Measurements from ENCODE around the gene MICAL3. TPM values are rescaled to one million over a fixed set of nuclear protein-coding genes. Genes with fewer than 3 reads are reported as not detected.
"Not testable (repeated sequence)": the region's sequence is repeated elsewhere in the genome, so short reads cannot be mapped to it uniquely, and the experiment has no call there.

Gene MICAL3
- total and polyA plus RNA-seq, 2 experiments from 2014 or later: 27.3 to 76.9 TPM

DNA sequence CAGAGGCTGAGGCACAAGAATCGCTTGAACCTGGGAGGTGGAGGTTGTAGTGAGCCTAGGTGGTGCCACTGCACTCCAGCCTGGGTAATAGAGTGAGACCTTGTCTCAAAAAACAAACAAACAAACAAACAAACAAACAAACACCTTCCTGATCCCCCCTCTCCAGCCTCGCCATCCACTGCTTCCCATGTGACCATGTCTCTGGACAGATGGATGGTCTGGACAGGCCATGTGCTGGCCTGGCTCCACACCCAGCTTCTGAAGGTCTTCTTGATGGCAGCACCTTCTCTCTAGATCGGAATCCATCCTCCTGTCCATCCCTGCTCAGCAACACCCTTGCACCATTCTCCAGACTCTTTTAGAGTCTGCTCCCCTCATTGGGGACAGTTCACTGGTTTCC, 42.8 kb upstream of the MICAL3 start:
- Histone ChIP-seq H3K9me3 (ENCODE audit: low read depth) (no peaks in the 10 kb centered on the region), H3K27me3 (no peaks in the 10 kb centered on the region), H3K4me1 (ENCODE audit: low read depth) (peaks cover 3% of the 10 kb centered on the region), H3K36me3 (no peaks in the 10 kb centered on the region), H3K4me3 (no peak overlapping the region), H3K27ac (no peak overlapping the region)
- TF ChIP-seq, protein P1, sequence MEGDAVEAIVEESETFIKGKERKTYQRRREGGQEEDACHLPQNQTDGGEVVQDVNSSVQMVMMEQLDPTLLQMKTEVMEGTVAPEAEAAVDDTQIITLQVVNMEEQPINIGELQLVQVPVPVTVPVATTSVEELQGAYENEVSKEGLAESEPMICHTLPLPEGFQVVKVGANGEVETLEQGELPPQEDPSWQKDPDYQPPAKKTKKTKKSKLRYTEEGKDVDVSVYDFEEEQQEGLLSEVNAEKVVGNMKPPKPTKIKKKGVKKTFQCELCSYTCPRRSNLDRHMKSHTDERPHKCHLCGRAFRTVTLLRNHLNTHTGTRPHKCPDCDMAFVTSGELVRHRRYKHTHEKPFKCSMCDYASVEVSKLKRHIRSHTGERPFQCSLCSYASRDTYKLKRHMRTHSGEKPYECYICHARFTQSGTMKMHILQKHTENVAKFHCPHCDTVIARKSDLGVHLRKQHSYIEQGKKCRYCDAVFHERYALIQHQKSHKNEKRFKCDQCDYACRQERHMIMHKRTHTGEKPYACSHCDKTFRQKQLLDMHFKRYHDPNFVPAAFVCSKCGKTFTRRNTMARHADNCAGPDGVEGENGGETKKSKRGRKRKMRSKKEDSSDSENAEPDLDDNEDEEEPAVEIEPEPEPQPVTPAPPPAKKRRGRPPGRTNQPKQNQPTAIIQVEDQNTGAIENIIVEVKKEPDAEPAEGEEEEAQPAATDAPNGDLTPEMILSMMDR (IDR thresholded peaks at IDR 0.05; ENCODE audit: low read depth, low read length): no peak
- no peak for DNase-seq (ENCODE audit: low read depth in 1 of 2, low spot score in 1 of 2)

DNA sequence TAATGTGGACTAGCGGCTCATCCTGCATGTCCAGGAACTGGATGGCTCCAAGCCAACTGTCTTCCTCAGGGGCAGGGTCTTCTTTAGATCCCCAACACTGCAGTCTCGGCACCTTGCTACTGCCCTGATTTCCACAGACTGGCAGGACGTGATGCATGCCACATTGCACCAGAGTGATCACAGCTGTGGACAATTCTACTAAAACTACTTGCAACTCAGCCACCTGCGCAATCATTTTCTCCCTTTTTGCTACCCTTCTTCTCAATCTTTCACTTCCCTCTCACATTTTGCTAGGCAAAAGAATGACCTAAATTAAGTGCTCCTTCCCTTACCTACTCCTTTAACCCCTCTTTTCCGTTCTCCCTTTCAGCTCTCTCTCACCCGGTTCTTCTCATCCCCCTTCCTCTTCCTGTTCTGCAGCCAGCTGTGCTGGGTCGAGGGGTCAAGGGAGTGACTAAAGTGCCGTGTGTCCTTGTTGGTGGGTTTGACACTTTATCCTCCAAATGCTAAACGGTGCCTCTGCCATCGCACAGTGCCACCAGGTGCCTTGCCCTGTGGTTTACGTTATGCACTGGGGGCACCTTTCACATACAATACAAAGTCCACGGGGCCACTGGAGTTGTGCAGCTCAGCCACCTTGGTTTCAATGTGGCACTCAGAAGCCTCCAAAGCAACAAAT, 42.0 kb upstream of the MICAL3 start:
- Histone ChIP-seq H3K4me3 (no peak overlapping the region), H3K9me3 (ENCODE audit: low read depth) (no peaks in the 10 kb centered on the region), H3K36me3 (no peaks in the 10 kb centered on the region), H3K27me3 (no peaks in the 10 kb centered on the region), H3K4me1 (ENCODE audit: low read depth) (peaks cover 3% of the 10 kb centered on the region), H3K27ac (no peak overlapping the region)
- TF ChIP-seq, protein P1 (IDR thresholded peaks at IDR 0.05; ENCODE audit: low read depth, low read length): no peak
- no peak for DNase-seq (ENCODE audit: low read depth in 1 of 2, low spot score in 1 of 2)

GRCh38 chr22:18065256-18065655, 40.9 kb upstream of the MICAL3 start:
- Histone ChIP-seq H3K9me3 (ENCODE audit: low read depth) (no peaks in the 10 kb centered on the region), H3K27me3 (no peaks in the 10 kb centered on the region), H3K4me3 (no peak overlapping the region), H3K27ac (no peak overlapping the region), H3K4me1 (ENCODE audit: low read depth) (peaks cover 3% of the 10 kb centered on the region), H3K36me3 (no peaks in the 10 kb centered on the region)
- TF ChIP-seq, protein P1 (IDR thresholded peaks at IDR 0.05; ENCODE audit: low read depth, low read length): no peak
- DNase-seq (ENCODE audit: low read depth in 1 of 2, low spot score in 1 of 2): no peak

DNA sequence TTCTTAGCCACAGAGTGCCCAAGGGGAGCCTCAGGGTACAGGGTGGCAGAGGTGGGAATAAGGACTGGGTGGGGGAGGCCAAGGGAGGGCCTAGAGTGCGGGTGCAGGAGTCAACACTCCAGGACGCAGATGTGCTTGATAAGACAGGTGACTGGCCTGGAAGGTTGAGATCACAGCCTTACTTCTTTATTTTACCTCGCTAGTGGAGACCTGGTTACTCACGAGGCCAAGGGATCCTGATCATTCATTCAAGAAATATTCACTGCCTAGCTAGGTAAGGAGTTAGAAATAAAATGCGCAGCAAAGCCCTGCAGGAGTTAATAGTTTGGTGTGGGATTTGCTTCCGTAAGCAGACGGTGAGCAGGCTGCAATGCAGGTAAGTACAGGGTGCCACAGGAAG, 40.3 kb upstream of the MICAL3 start:
- H3K27me3 ChIP-seq: no peaks in the 10 kb centered on the region
- peaks cover 3% of the 10 kb centered on the region for H3K4me1 ChIP-seq (ENCODE audit: low read depth)
- H3K4me3 ChIP-seq: no peak overlapping the region
- TF ChIP-seq, protein P1 (IDR thresholded peaks at IDR 0.05; ENCODE audit: low read depth, low read length): no peak
- no peak for DNase-seq (ENCODE audit: low read depth in 1 of 2, low spot score in 1 of 2)
- H3K9me3 ChIP-seq (ENCODE audit: low read depth): no peaks in the 10 kb centered on the region
- H3K27ac ChIP-seq: no peak overlapping the region
- no peaks in the 10 kb centered on the region for H3K36me3 ChIP-seq

DNA sequence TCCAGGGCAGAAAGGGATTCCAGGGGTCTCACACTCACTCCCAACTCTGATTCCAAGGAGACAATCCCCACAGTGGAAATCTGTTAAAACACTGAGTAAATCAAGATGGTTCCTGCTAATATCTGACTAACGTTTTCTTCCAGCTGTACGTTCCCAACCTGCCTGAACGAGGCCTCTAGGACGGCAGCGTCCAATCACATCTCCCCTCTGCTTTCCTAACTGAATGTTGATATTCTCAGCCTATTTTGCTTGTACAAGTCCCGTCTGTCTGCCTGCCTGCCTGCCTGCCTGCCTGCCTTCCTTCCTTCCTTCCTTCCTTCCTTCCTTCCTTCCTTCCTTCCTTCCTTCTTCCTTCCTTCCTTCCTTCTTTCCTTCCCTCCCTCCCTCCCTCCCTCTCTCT, 39.4 kb upstream of the MICAL3 start:
- DNase-seq (ENCODE audit: low read depth in 1 of 2, low spot score in 1 of 2); H3K27ac ChIP-seq; H3K4me1 ChIP-seq (ENCODE audit: low read depth); H3K9me3 ChIP-seq (ENCODE audit: low read depth); H3K36me3 ChIP-seq; H3K27me3 ChIP-seq; H3K4me3 ChIP-seq: not testable (repeated sequence)

DNA sequence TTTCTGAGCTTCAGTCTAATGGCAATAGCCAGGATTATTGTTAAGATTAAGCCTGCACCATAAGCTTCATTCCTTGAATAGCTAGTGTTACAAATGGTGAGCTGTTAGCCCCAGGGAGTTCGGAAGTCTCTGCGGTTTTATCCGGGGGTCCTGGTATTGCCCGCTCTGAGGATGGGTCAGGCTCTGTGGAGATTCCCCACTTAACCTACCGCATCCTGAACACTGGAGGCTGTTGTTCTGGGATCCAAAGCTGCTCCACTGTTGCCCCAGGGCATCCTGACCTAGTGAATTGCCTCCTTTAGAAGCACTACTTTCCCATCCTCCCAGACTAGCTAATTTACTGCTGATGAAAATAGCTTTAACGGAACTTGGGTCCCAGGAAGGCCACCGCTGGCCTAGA, 38.9 kb upstream of the MICAL3 start:
- H3K27ac ChIP-seq: no peak overlapping the region

More for the DNA sequence above, 38.9 kb upstream of the MICAL3 start:
- peaks cover 8% of the 10 kb centered on the region for H3K4me1 ChIP-seq (ENCODE audit: low read depth)
- H3K4me3 ChIP-seq: no peak overlapping the region
- no peaks in the 10 kb centered on the region for H3K27me3 ChIP-seq
- H3K9me3 ChIP-seq (ENCODE audit: low read depth): no peaks in the 10 kb centered on the region
- no peak for DNase-seq (ENCODE audit: low read depth in 1 of 2, low spot score in 1 of 2)
- TF ChIP-seq, protein P1 (IDR thresholded peaks at IDR 0.05; ENCODE audit: low read depth, low read length): no peak
- no peaks in the 10 kb centered on the region for H3K36me3 ChIP-seq
